ENCODE measurements around the gene TMEM92.

The TMEM92 gene

DNA sequence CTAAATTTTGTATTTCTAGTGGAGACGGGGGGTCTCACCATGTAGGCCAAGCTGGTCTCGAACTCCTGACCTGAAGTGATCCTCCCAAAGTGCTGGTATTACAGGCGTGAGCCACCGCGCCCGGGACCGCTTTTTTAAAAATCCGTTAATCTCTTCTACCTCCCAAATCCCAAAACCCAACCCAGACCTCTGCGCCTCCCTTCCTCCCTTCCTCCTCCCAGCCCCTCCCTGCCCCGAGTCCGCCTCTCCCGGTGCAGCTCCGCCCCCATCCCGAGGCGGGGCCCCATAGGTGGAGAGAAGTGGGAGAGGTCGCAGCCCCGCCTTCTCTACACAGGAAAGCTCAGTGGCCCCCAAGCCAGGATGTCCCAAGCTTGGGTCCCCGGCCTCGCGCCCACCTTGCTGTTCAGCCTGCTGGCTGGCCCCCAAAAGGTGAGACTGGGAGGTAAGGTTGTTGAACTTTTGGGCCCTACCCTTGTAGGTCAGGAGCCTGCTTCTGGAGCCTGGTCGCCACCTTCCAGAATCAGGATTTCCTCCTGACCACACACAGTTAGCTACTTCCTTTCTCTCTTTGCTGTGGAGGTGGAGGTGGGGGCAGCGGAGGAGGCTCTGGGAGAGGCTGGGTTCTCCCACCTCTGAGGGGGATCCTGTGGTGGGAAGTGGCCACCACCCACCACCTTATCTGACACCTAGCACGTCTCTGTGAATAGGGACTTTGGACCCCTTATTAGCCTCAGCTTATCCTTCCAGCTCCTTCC lies at the start of gene TMEM92:
TSS of gene TMEM92 (plus strand) at position 325 of the 755 bp plus-strand sequence. CDS start at position 361, 36 bp downstream.
- DNase-seq = no peak

DNA sequence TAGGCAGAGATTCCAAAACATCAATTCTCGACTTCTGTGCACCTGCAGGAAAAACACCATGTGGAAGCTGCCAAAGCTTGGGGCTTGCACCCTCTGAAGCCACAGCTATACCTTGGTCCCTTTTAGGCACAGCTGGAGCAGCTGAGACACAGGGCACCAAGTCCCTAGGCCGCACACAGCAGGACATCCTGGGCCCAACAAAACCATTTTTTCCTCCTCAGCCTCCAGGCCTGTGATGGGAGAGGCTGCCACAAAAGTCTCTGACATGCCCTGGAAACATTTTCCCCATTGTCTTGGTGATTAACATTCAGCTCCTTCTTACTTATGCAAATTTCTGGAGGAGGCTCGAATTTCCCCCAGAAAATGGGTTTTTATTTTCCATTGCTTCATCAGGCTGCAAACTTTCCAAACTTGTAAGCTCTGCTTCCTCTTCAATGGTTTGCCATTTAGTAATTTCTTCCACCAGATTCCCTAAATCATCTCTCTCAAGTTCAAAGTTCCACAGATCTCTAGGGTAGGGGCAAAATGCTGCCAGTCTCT lies 48.5 kb upstream of the TMEM92 start:
- no peak for DNase-seq

DNA sequence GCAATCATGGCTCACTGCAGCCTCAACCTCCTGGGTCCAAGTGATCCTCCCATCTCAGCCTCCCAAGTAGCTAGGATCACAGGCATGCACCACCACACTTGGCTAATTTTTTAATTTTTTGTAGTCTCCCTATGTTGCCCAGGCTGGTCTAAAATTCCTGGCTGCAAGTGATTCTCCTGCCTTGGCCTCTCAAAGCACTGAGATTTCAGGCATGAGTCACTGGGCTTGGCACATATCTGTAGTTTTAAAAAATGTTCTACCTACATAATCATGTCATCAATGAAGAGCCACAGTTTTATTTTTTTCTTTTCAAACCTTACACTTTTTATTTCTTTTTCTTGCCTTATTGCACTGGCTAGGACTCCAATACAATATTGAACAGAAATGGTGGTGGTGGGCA lies 39.7 kb upstream of the TMEM92 start:
- no peak for DNase-seq

DNA sequence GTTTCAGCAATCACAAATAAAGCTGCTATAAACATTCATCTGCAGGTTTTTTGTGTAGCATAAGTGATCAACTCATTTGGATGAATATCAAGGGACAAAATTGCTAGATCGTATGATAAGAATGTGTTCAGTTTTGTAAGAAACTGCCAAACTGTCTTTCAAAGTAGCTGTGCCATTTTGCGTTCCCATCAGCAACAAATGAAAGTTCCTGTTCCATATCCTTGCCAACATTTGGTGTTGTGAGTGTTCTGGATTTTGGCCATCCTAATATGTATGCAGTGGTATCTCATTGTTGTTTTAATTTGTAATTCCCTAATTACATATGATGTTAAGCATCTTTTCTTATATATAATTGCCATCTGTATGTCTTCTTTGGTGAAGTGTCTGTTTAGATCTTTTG lies 36.4 kb upstream of the TMEM92 start:
- no peak for DNase-seq

GRCh38 chr17:50238601-50239280 lies 35.5 kb upstream of the TMEM92 start:
- DNase-seq = no peak

- no peak for DNase-seq
These were observed 34.3 kb upstream of the TMEM92 start for GRCh38 chr17:50239937-50240336.

GRCh38 chr17:50240851-50241250 lies 33.4 kb upstream of the TMEM92 start:
- no peak for DNase-seq

GRCh38 chr17:50241431-50241830 lies 32.8 kb upstream of the TMEM92 start:
- DNase-seq = no peak

DNA sequence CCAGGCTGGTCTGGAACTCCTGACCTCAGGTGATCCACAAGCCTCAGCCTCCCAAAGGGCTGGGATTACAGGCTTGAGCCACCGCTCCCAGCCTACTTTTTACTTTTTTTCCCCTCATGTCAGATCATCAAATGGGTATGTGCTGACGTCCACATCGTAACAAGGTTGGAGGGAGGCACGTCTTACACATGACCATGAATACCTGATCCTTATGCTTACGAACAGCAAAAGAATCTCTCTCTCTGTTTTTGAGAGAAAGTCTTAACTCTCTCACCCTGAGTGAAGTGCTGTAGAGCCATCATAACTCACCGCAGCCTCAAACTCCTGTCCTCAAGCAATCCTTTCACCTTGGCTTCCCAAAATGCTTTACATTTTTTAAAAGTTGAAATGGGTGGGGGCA lies 29.5 kb upstream of the TMEM92 start:
- no peak for DNase-seq

GRCh38 chr17:50248255-50248654 lies 26.0 kb upstream of the TMEM92 start:
- no peak for DNase-seq

DNA sequence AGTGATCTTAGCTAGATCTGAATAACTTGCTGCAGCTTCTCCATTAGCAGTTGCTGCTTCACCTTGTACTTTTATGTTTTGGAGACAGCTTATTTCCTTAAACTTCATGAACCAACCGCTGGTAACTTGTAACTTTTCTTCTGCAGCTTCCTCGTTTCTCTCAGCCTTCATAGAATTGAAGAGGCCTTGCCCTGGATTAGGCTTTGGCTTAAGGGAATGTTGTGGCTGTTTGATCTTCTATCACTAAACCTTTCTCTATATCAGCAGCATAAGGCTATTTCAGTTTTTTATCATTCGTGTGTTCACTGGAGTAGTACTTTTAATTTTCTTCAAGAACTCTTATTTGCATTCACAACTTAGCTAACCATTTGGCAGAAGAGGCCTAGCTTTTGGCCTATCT lies 21.5 kb upstream of the TMEM92 start:
- DNase-seq = no peak

- no peak for DNase-seq
These were observed 18.3 kb upstream of the TMEM92 start for GRCh38 chr17:50255766-50256635.

DNA sequence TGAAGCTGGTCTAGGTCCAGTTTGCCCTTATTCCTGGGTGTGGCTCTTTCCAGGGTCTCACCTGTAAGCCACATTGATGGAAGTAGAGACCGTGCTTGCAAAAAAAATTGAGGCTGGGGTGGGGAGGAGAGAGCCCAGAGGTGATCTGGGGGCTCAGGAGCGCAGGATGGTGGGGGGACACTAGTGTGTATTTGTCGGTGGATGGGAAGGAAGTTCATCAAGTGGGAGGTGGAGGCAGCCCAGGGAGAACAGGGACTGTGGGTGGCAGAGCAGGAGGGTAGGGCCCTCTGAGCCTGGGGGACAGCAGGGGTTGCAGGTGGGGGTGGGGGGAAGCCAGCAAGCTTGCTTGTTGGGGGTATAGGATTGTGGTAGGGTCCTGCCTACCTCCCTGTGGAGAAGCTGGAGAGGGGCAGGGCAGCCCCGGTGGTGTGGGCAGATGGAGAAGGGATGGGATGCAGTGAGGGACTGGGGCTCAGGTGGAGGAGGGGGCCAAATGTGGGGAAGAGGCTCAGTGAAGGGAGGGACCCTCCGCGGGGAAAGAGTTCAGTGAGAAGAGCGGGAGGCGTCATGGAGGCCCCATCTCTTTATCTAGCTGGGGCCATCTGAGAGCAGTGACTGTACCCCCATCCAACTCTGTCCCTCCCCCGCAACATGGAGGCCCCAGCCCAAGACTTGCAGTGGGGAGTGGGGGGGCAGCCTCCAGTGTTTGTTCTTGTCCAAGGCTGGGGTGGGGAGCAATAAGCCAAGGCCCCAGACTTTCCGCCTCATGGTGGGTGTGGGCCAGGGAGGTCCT lies 17.2 kb upstream of the TMEM92 start:
- no peak for DNase-seq

GRCh38 chr17:50257676-50258224 lies 16.5 kb upstream of the TMEM92 start:
- DNase-seq = no peak

- no peak for DNase-seq
These were observed 15.4 kb upstream of the TMEM92 start for GRCh38 chr17:50258647-50259476.

DNA sequence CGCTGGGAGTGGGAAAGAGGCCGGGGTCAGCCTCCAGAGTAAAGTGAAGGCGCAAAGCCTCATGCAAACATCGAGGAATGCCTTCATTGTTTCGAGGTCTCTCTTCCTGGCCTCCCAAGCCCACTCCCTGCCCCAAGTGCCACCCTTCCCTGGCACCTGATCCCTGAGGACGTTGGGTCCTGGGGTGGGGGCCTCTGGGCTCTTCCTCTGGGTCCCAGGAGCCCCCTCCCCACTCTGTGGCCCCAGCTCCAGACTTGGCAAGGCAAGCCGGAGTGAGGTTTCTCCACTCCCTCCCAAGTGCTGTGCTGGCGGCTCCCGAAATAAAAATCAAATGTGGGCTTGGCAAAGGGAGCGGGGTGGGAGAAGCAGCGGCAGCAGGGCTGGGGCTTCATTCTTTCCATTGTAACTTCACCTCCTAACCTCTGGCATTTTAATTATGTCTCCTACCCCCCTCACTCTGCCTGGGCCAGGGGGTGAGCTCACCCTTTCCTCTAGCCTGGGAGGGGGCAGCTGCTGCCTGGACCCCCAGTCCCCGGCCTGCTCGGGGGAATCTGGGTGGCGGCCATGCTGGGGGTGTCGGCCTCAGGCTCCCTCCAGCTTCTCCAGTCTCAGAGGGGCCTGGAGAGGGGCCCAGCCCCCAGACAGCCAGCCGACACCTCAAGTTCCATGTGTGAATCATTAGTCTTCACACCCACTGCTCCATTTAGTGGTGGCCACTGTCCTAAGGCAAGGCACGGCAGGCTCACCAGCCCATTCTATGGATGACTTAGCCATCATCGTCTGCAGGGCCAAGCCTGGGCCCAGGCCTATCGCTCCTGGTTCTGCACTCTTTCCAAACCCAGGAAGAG lies 14.6 kb upstream of the TMEM92 start:
- no peak for DNase-seq

DNA sequence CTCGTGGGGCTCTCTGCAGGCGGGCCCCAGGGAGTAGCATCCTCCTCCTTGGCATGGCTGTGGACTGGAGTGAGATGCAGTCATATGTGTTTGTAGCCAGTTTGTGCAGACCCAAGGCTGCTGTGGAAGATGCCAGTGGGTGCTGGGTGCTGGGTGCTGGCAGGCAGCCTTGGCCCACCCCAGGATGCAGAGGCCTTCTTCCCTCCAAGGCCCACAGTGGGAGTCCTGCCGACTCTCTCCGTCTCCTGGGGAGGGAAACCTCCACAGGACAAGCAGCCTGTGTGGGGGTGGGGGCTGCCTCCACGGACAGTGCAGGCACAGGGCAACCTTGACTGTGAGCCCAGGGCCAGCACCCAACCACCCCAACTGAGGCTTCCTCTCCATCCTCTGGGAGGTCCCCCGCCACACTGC lies 13.8 kb upstream of the TMEM92 start:
- DNase-seq = no peak

GRCh38 chr17:50261051-50261915 lies 13.0 kb upstream of the TMEM92 start:
- no peak for DNase-seq

Measured in NCI-H524 treated with DMSO at 0.1 percent for 48 hours (cell line).